ENCODE results near the gene NUDT21. TPM values are rescaled to one million over a fixed set of nuclear protein-coding genes. Genes with fewer than 3 reads are reported as not detected.
"Not testable (repeated sequence)": the region's sequence is repeated elsewhere in the genome, so short reads cannot be mapped to it uniquely, and the experiment has no call there.

Gene NUDT21
- total RNA-seq, 1 experiment from 2014 or later: 83.4 TPM

DNA sequence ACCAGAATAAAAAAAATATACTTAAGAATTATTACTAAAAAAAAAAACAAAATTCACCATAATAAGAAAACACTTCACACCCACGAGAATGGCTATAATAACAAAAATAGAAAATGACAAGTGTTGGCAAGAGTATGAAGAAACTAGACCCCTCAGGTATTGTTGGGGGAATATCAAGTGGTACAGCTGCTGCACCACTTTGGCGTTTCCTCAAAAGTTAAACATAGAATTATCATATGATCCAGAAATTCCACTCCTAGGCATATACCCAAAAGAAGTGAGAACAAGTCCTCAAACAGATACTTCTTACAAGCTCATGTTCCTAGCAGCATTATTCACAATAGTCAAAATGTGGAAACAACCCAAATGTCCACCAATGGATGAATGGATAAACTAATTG lies 52.1 kb downstream of the NUDT21 start:
- POLR2A ChIA-PET: no interaction called here
- no peak for DNase-seq (ENCODE audit: unreplicated experiment)
- H3K36me3 Mint-ChIP-seq (ENCODE audit: insufficient read depth, unreplicated experiment): peaks cover 69% of the 10 kb centered on the region
- no peaks in the 10 kb centered on the region for H3K27me3 Mint-ChIP-seq (ENCODE audit: insufficient read depth, unreplicated experiment)
- H3K9me3 Mint-ChIP-seq (ENCODE audit: unreplicated experiment): no peaks in the 10 kb centered on the region
- no peak overlapping the region for H3K27ac Mint-ChIP-seq (ENCODE audit: low read depth, unreplicated experiment)
- BruUV-seq (replicated peaks): no TSS peak
- intact Hi-C loops (cut with micrococcal nuclease): no loop called here
- H3K4me3 Mint-ChIP-seq (ENCODE audit: unreplicated experiment): no peak overlapping the region
- TF ChIP-seq, protein P1, sequence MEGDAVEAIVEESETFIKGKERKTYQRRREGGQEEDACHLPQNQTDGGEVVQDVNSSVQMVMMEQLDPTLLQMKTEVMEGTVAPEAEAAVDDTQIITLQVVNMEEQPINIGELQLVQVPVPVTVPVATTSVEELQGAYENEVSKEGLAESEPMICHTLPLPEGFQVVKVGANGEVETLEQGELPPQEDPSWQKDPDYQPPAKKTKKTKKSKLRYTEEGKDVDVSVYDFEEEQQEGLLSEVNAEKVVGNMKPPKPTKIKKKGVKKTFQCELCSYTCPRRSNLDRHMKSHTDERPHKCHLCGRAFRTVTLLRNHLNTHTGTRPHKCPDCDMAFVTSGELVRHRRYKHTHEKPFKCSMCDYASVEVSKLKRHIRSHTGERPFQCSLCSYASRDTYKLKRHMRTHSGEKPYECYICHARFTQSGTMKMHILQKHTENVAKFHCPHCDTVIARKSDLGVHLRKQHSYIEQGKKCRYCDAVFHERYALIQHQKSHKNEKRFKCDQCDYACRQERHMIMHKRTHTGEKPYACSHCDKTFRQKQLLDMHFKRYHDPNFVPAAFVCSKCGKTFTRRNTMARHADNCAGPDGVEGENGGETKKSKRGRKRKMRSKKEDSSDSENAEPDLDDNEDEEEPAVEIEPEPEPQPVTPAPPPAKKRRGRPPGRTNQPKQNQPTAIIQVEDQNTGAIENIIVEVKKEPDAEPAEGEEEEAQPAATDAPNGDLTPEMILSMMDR (IDR thresholded peaks at IDR 0.05; ENCODE audit: unreplicated experiment): no peak
- CTCF ChIA-PET: interaction anchor here (0.7 kb wide), 1 partner anchor 15 kb away, joined by 3 read pairs; no protein-coding TSS in a partner anchor
- no peaks in the 10 kb centered on the region for H3K4me1 Mint-ChIP-seq (ENCODE audit: insufficient read depth, unreplicated experiment)

DNA sequence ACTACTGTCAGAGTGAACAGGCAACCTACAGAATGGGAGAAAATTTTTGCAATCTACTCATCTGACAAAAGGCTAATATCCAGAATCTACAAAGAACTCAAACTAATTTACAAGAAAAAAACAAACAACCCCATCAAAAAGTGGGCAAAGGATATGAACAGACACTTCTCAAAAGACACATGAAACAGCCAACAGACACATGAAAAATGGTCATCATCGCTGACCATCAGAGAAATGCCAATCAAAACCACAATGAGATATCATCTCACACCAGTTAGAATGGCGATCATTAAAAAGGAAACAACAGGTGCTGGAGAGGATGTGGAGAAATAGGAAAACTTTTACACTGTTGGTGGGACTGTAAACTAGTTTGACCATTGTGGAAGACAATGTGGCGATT lies 54.4 kb downstream of the NUDT21 start:
- BruUV-seq (replicated peaks); H3K27me3 Mint-ChIP-seq (ENCODE audit: insufficient read depth, unreplicated experiment); CTCF ChIA-PET; H3K4me3 Mint-ChIP-seq (ENCODE audit: unreplicated experiment); H3K27ac Mint-ChIP-seq (ENCODE audit: low read depth, unreplicated experiment); POLR2A ChIA-PET; H3K4me1 Mint-ChIP-seq (ENCODE audit: insufficient read depth, unreplicated experiment); DNase-seq (ENCODE audit: unreplicated experiment); intact Hi-C loops (cut with micrococcal nuclease); H3K9me3 Mint-ChIP-seq (ENCODE audit: unreplicated experiment): not testable (repeated sequence)
- peaks cover 71% of the 10 kb centered on the region for H3K36me3 Mint-ChIP-seq (ENCODE audit: insufficient read depth, unreplicated experiment)

DNA sequence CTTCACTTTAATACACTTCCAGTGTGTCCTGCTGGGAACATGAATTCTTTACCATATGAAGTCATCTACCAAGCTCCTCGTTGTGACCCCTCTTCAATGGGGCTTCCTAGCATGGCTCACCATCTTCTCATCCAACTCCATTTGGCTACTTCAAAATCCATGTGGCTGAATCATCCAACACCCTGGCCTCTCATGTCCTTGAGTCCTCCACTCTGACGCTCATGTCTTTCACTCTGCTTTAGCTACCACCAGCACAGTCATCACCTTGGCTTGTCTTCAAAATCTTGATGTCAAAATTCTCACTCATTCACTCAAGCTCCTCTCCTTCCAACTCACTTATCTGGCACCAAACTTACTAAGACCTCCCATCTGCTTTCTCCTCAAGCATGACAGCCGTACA lies 61.6 kb downstream of the NUDT21 start:
- CTCF ChIA-PET: no interaction called here
- intact Hi-C loops (cut with micrococcal nuclease): no loop called here
- peaks cover 9% of the 10 kb centered on the region for H3K4me1 Mint-ChIP-seq (ENCODE audit: insufficient read depth, unreplicated experiment)
- no peaks in the 10 kb centered on the region for H3K9me3 Mint-ChIP-seq (ENCODE audit: unreplicated experiment)
- BruUV-seq (replicated peaks): no TSS peak
- peak; percentile 64 for DNase-seq (ENCODE audit: unreplicated experiment)
- no peak overlapping the region for H3K4me3 Mint-ChIP-seq (ENCODE audit: unreplicated experiment)
- no peaks in the 10 kb centered on the region for H3K27me3 Mint-ChIP-seq (ENCODE audit: insufficient read depth, unreplicated experiment)
- TF ChIP-seq, protein P1 (IDR thresholded peaks at IDR 0.05; ENCODE audit: unreplicated experiment): no peak
- H3K36me3 Mint-ChIP-seq (ENCODE audit: insufficient read depth, unreplicated experiment): peaks cover 89% of the 10 kb centered on the region
- peak overlapping the region; percentile 16 for H3K27ac Mint-ChIP-seq (ENCODE audit: low read depth, unreplicated experiment)
- POLR2A ChIA-PET: interaction anchor here (0.8 to 1.2 kb wide), 2 partner anchors 19 kb away, joined by 3 read pairs; no protein-coding TSS in a partner anchor

DNA sequence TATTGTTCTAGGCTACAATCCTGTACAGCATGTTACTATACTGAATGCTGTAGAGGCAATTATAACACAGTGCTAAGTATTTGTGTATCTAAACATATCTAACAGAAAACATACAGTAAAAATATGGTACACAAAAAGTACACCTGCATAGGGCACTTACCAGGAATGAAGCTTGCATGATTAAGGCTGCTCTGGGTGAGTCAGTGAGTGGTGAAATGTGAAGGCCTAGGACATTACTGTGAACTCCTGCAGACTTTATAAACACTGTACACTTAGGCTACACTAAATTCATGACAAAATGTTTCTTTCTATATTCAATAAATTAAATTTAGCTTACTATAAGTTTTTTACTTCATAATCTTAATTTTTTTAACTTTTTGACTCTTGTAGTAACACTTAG lies 62.9 kb downstream of the NUDT21 start:
- no TSS peak for BruUV-seq (replicated peaks)
- Mint-ChIP-seq H3K9me3 (ENCODE audit: unreplicated experiment) (no peaks in the 10 kb centered on the region), H3K4me3 (ENCODE audit: unreplicated experiment) (no peak overlapping the region), H3K27me3 (ENCODE audit: insufficient read depth, unreplicated experiment) (no peaks in the 10 kb centered on the region), H3K4me1 (ENCODE audit: insufficient read depth, unreplicated experiment) (peaks cover 21% of the 10 kb centered on the region), H3K36me3 (ENCODE audit: insufficient read depth, unreplicated experiment) (peaks cover 89% of the 10 kb centered on the region), H3K27ac (ENCODE audit: low read depth, unreplicated experiment) (no peak overlapping the region)
- TF ChIP-seq, protein P1 (IDR thresholded peaks at IDR 0.05; ENCODE audit: unreplicated experiment): no peak
- no peak for DNase-seq (ENCODE audit: unreplicated experiment)
- intact Hi-C loops (cut with micrococcal nuclease): no loop called here
- POLR2A ChIA-PET: no interaction called here
- CTCF ChIA-PET: interaction anchor here (0.6 to 0.9 kb wide), 2 partner anchors 314 to 994 kb away, joined by 3 to 4 read pairs; no protein-coding TSS in a partner anchor

DNA sequence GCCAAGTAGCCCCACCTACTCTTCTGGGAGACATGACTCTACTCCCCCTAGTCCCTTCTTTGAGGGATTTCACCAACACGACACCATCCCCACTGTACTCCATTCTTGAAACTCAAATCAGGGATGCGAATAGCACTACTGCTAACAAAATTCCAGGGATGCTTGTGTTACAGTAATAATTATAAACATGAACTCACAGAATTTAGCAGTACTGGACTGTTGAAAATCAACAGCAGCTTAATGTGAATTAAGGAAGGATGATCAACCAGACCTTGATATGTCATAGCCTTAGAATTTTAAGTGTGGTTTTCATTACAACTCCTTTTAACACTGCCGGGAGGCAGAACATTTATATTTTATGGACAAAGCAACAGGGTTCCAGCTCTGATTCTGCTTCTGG lies 63.7 kb downstream of the NUDT21 start:
- H3K27me3 Mint-ChIP-seq (ENCODE audit: insufficient read depth, unreplicated experiment): no peaks in the 10 kb centered on the region
- DNase-seq (ENCODE audit: unreplicated experiment): no peak
- no TSS peak for BruUV-seq (replicated peaks)
- POLR2A ChIA-PET: no interaction called here
- H3K36me3 Mint-ChIP-seq (ENCODE audit: insufficient read depth, unreplicated experiment): peaks cover 81% of the 10 kb centered on the region
- H3K4me3 Mint-ChIP-seq (ENCODE audit: unreplicated experiment): no peak overlapping the region
- no peak overlapping the region for H3K27ac Mint-ChIP-seq (ENCODE audit: low read depth, unreplicated experiment)
- CTCF ChIA-PET: interaction anchor here (0.9 kb wide), 1 partner anchor 315 kb away, joined by 4 read pairs; no protein-coding TSS in a partner anchor
- H3K9me3 Mint-ChIP-seq (ENCODE audit: unreplicated experiment): no peaks in the 10 kb centered on the region
- intact Hi-C loops (cut with micrococcal nuclease): no loop called here
- TF ChIP-seq, protein P1 (IDR thresholded peaks at IDR 0.05; ENCODE audit: unreplicated experiment): no peak
- H3K4me1 Mint-ChIP-seq (ENCODE audit: insufficient read depth, unreplicated experiment): peaks cover 27% of the 10 kb centered on the region

Data from MCF 10A (cell line).